IPS-20b (cell line): ENCODE measurements around the gene ZNF184.

ENCODE experiments used
- H3K27ac ChIP-seq: one replicate; pipeline ENCODE4 v1.5.1; 2013; ENCODE audit warnings: low read length
- H3K27me3 ChIP-seq: 2 replicates; pipeline ENCODE4 v1.6.1; 2013; ENCODE audit warnings: mild to moderate bottlenecking, low read length, inconsistent platforms; ENCODE audit not compliant: insufficient read depth
- H3K36me3 ChIP-seq: 2 replicates; pipeline ENCODE4 v1.6.1; 2013; ENCODE audit warnings: low read depth, mild to moderate bottlenecking, inconsistent platforms, low read length, moderate library complexity; ENCODE audit not compliant: insufficient read depth
- H3K4me1 ChIP-seq: 2 replicates; pipeline ENCODE4 v1.6.1; 2013; ENCODE audit warnings: mild to moderate bottlenecking, control low read depth, inconsistent platforms, low read length, moderate library complexity; ENCODE audit not compliant: insufficient read depth
- H3K4me3 ChIP-seq: 2 replicates; pipeline ENCODE4 v1.5.1; 2013; ENCODE audit warnings: mild to moderate bottlenecking, low read length, inconsistent platforms
- H3K9ac ChIP-seq: 2 replicates; pipeline ENCODE4 v1.6.1; 2013; ENCODE audit warnings: low read depth, mild to moderate bottlenecking, inconsistent platforms, low read length, moderate library complexity
- H3K9me3 ChIP-seq: 2 replicates; pipeline ENCODE4 v1.6.1; 2013; ENCODE audit warnings: mild to moderate bottlenecking, low read depth, low read length, inconsistent platforms; ENCODE audit not compliant: insufficient read depth

Gene ZNF184

GRCh38 chr6:27502508-27503435 lies 29.9 kb upstream of the ZNF184 start:
- H3K9me3 ChIP-seq, result no peaks in the 10 kb centered on the region
- H3K9ac ChIP-seq, result peak overlapping the region; percentile 81; the same call in 1 of the 2 replicates
- no peaks in the 10 kb centered on the region for H3K36me3 ChIP-seq
- peaks cover 7% of the 10 kb centered on the region; the same call in 1 of the 2 replicates for H3K27me3 ChIP-seq
- H3K4me3 ChIP-seq, result peak overlapping the region; percentile 92
- peaks cover 4% of the 10 kb centered on the region; the same call in 1 of the 2 replicates for H3K4me1 ChIP-seq
- H3K27ac ChIP-seq, result no peak overlapping the region

DNA sequence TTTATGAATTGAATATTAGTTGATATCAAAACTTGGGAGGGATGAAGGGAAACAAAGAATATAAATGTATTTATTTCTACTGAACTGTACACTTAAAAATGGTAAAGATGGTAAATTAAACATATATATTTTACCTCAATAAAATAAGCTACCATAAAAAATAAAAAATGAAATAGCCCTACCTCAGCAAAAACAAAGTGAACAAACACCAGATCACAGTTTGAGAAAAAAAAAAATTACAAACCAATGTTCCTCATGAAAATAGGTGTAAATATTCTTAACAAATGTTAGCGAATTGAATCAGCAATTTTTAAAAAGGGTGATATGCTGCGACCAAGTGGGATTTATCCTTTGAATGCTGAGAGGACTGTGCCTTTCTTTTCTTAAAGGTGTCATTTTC lies 28.3 kb upstream of the ZNF184 start:
- Histone ChIP-seq H3K4me3 (no peak overlapping the region), H3K9ac (no peak overlapping the region), H3K9me3 (no peaks in the 10 kb centered on the region), H3K36me3 (no peaks in the 10 kb centered on the region), H3K27me3 (peaks cover 7% of the 10 kb centered on the region; the same call in 1 of the 2 replicates), H3K27ac (no peak overlapping the region), H3K4me1 (peaks cover 3% of the 10 kb centered on the region; the same call in 1 of the 2 replicates)

- H3K27me3 ChIP-seq, result peaks cover 10% of the 10 kb centered on the region
- no peaks in the 10 kb centered on the region for H3K9me3 ChIP-seq
- no peaks in the 10 kb centered on the region for H3K4me1 ChIP-seq
- peak overlapping the region; percentile 44; the same call in 1 of the 2 replicates for H3K4me3 ChIP-seq
- H3K27ac ChIP-seq, result no peak overlapping the region
- no peaks in the 10 kb centered on the region for H3K36me3 ChIP-seq
- no peak overlapping the region for H3K9ac ChIP-seq
Observed at GRCh38 chr6:27500177-27500576, 27.3 kb upstream of the ZNF184 start.

DNA sequence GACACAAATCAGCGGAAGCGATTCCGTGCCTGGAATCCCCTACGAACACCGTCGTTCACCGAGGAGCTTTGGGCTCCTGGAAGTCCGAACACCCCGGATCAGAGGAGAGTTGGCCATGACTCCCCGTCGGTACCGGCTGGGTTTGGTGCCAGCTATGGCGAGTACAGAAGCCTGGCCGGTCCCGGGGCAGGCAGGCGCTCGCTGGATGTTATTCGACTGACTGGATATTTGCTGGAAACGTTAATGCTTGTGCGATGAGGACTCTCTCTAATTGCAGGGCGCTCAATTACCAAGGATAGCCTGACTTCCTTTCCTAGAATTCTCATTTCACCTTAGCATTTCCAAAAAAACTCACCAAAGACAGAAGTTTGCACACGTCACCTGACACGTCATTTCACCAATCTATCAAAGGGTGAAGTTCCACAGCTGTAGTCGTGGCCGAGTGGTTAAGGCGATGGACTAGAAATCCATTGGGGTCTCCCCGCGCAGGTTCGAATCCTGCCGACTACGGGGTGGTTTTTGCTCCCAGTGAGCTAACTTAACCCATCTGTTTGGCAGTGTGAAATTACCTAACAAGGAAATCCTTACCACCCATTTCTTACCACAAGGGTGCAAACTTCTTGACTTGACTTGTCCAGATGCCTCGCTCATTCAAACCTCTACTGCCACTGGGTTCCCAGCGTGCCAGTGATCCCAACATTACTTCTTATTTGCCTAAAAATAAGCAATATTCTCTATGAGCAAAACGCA lies 22.7 kb upstream of the ZNF184 start:
- peak overlapping the region; percentile 91 for H3K4me3 ChIP-seq
- H3K9ac ChIP-seq, result peak overlapping the region; percentile 65
- peaks cover 18% of the 10 kb centered on the region for H3K27me3 ChIP-seq
- no peaks in the 10 kb centered on the region for H3K9me3 ChIP-seq
- H3K27ac ChIP-seq, result no peak overlapping the region
- no peaks in the 10 kb centered on the region for H3K4me1 ChIP-seq
- no peaks in the 10 kb centered on the region for H3K36me3 ChIP-seq

DNA sequence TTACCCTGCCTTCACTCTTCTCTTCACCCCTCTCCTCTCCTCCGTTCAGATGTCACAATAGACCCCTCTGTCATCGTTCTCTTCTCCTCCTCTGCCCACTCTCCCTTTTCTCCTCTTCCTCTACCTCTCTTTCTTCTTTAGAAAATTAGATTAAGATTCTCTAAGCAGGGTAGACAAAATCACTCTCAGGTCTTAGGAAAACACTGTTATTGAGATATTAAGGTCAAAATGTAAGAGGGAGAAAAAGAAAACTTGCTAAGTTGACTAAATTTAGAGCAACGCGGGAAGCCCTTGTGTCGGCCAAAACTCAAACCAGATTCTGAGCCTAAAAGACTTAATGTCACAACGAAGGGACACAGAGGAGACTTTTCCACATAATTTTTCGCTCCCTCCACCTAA lies 22.1 kb upstream of the ZNF184 start:
- no peak overlapping the region for H3K27ac ChIP-seq
- peak overlapping the region; percentile 91 for H3K4me3 ChIP-seq

GRCh38 chr6:27494103-27494502 lies 21.2 kb upstream of the ZNF184 start:
- Histone ChIP-seq H3K27me3 (peaks cover 18% of the 10 kb centered on the region), H3K27ac (no peak overlapping the region), H3K36me3 (no peaks in the 10 kb centered on the region), H3K4me3 (no peak overlapping the region), H3K4me1 (no peaks in the 10 kb centered on the region), H3K9me3 (no peaks in the 10 kb centered on the region), H3K9ac (no peak overlapping the region)

More for the DNA sequence above, 22.1 kb upstream of the ZNF184 start:
- no peaks in the 10 kb centered on the region for H3K9me3 ChIP-seq
- peaks cover 18% of the 10 kb centered on the region for H3K27me3 ChIP-seq
- H3K9ac ChIP-seq, result peak overlapping the region; percentile 65
- no peaks in the 10 kb centered on the region for H3K4me1 ChIP-seq
- H3K36me3 ChIP-seq, result no peaks in the 10 kb centered on the region

- Histone ChIP-seq H3K4me3 (no peak overlapping the region), H3K27me3 (peaks cover 18% of the 10 kb centered on the region)
Observed at GRCh38 chr6:27492631-27493190, 19.8 kb upstream of the ZNF184 start.

GRCh38 chr6:27479319-27480182 lies 6.6 kb upstream of the ZNF184 start:
- Histone ChIP-seq H3K4me3 (peak overlapping the region; percentile 94), H3K9ac (peak overlapping the region; percentile 76), H3K27ac (no peak overlapping the region), H3K4me1 (peaks cover 3% of the 10 kb centered on the region; the same call in 1 of the 2 replicates), H3K27me3 (peaks cover 13% of the 10 kb centered on the region; the same call in 1 of the 2 replicates), H3K36me3 (no peaks in the 10 kb centered on the region), H3K9me3 (no peaks in the 10 kb centered on the region)

More at GRCh38 chr6:27492631-27493190, 19.8 kb upstream of the ZNF184 start:
- Histone ChIP-seq H3K9ac (no peak overlapping the region), H3K9me3 (no peaks in the 10 kb centered on the region), H3K27ac (no peak overlapping the region), H3K4me1 (no peaks in the 10 kb centered on the region), H3K36me3 (no peaks in the 10 kb centered on the region)

- peaks cover 13% of the 10 kb centered on the region; the same call in 1 of the 2 replicates for H3K27me3 ChIP-seq
- no peak overlapping the region for H3K27ac ChIP-seq
- H3K9ac ChIP-seq, result peak overlapping the region; percentile 76
- no peaks in the 10 kb centered on the region for H3K9me3 ChIP-seq
- peaks cover 3% of the 10 kb centered on the region; the same call in 1 of the 2 replicates for H3K4me1 ChIP-seq
- H3K4me3 ChIP-seq, result peak overlapping the region; percentile 94
- no peaks in the 10 kb centered on the region for H3K36me3 ChIP-seq
Observed at GRCh38 chr6:27478706-27479318, 5.9 kb upstream of the ZNF184 start.

DNA sequence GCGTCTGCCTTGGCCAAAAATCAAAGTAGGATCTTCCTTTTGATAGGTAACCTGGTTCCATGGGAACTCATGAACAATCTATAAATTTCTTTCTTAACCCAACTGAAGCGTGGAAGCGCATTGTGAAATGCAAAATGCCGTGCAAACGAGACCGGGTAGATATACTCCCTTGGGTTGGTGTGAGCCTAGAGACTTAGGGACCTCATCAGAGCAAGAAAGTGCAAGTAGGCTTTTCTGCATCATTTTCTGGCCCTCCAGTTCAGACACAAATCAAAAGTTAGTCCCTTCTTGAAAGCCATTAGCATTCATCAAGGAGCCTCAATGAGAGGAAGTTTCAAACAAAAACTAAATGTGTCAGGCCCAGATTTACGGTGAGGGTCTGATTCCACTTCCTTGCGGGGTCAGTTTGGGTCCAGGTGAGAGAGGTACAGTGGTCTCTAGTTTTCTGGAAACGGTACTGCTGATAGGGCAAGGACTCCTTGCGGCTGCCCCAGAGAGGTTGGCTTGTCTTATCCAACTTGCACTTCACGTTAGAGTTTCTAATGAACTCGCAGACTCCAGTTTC lies 5.3 kb upstream of the ZNF184 start:
- no peaks in the 10 kb centered on the region for H3K36me3 ChIP-seq
- peak overlapping the region; percentile 94 for H3K4me3 ChIP-seq
- peaks cover 13% of the 10 kb centered on the region; the same call in 1 of the 2 replicates for H3K27me3 ChIP-seq
- peak overlapping the region; percentile 42; the same call in 1 of the 2 replicates for H3K9ac ChIP-seq
- peaks cover 3% of the 10 kb centered on the region; the same call in 1 of the 2 replicates for H3K4me1 ChIP-seq
- H3K27ac ChIP-seq, result no peak overlapping the region
- H3K9me3 ChIP-seq, result no peaks in the 10 kb centered on the region
